ENCODE results near the gene TOX4. TPM values are rescaled to one million over a fixed set of nuclear protein-coding genes. Genes with fewer than 3 reads are reported as not detected.
A peak's percentile ranks its signal among the peaks of the same experiment; 100 is the strongest.

The TOX4 gene
- total RNA-seq, 1 experiment from 2014 or later: 77.4 TPM

- no TSS peak for BruUV-seq (replicated peaks)
- no peaks in the 10 kb centered on the region for H3K27me3 Mint-ChIP-seq (ENCODE audit: unreplicated experiment)
- TF ChIP-seq CTCF (IDR thresholded peaks at IDR 0.05; ENCODE audit: unreplicated experiment): no peak
- intact Hi-C loops (cut with micrococcal nuclease; ENCODE audit: unreplicated experiment): no loop called here
- peaks cover 58% of the 10 kb centered on the region for H3K36me3 Mint-ChIP-seq (ENCODE audit: insufficient read depth, unreplicated experiment)
- H3K27ac Mint-ChIP-seq (ENCODE audit: unreplicated experiment): no peak overlapping the region
- CTCF ChIA-PET: no interaction called here
- no peak for DNase-seq
- no peaks in the 10 kb centered on the region for H3K9me3 Mint-ChIP-seq (ENCODE audit: low read depth, unreplicated experiment)
- no peak overlapping the region for H3K4me3 Mint-ChIP-seq (ENCODE audit: low read depth, unreplicated experiment)
- H3K4me1 Mint-ChIP-seq (ENCODE audit: low read depth, unreplicated experiment): no peaks in the 10 kb centered on the region
These were observed 19.5 kb downstream of the TOX4 start for GRCh38 chr14:21496453-21496852.

GRCh38 chr14:21498540-21499526, 21.8 kb downstream of the TOX4 start:
- peaks cover 48% of the 10 kb centered on the region for H3K36me3 Mint-ChIP-seq (ENCODE audit: insufficient read depth, unreplicated experiment)
- H3K4me1 Mint-ChIP-seq (ENCODE audit: low read depth, unreplicated experiment): no peaks in the 10 kb centered on the region
- CTCF ChIA-PET: interaction anchor here (0.7 to 1.7 kb wide), 3 partner anchors 12 to 251 kb away, joined by 3 to 11 read pairs (median 7); partner anchors contain the start of gene METTL3
- TF ChIP-seq CTCF (IDR thresholded peaks at IDR 0.05; ENCODE audit: unreplicated experiment): peak; percentile 43
- H3K4me3 Mint-ChIP-seq (ENCODE audit: low read depth, unreplicated experiment): no peak overlapping the region
- intact Hi-C loops (cut with micrococcal nuclease; ENCODE audit: unreplicated experiment): loop anchor here (1.0 kb wide), 1 partner anchor 58 kb away; no protein-coding TSS in a partner anchor
- BruUV-seq (replicated peaks): TSS peak; percentile 3
- no peaks in the 10 kb centered on the region for H3K9me3 Mint-ChIP-seq (ENCODE audit: low read depth, unreplicated experiment)
- no peak overlapping the region for H3K27ac Mint-ChIP-seq (ENCODE audit: unreplicated experiment)
- DNase-seq: peak; percentile 40
- H3K27me3 Mint-ChIP-seq (ENCODE audit: unreplicated experiment): no peaks in the 10 kb centered on the region

- no peak for DNase-seq
- H3K4me1 Mint-ChIP-seq (ENCODE audit: low read depth, unreplicated experiment): no peaks in the 10 kb centered on the region
- H3K9me3 Mint-ChIP-seq (ENCODE audit: low read depth, unreplicated experiment): no peaks in the 10 kb centered on the region
- BruUV-seq (replicated peaks): no TSS peak
- intact Hi-C loops (cut with micrococcal nuclease; ENCODE audit: unreplicated experiment): no loop called here
- CTCF ChIA-PET: interaction anchor here (0.5 kb wide), 1 partner anchor 53 kb away, joined by 4 read pairs; no protein-coding TSS in a partner anchor
- peaks cover 41% of the 10 kb centered on the region for H3K36me3 Mint-ChIP-seq (ENCODE audit: insufficient read depth, unreplicated experiment)
- no peak overlapping the region for H3K27ac Mint-ChIP-seq (ENCODE audit: unreplicated experiment)
- H3K27me3 Mint-ChIP-seq (ENCODE audit: unreplicated experiment): no peaks in the 10 kb centered on the region
- no peak overlapping the region for H3K4me3 Mint-ChIP-seq (ENCODE audit: low read depth, unreplicated experiment)
- no peak for TF ChIP-seq CTCF (IDR thresholded peaks at IDR 0.05; ENCODE audit: unreplicated experiment)
These were observed 24.6 kb downstream of the TOX4 start for GRCh38 chr14:21501568-21501967.

GRCh38 chr14:21503376-21503775, 26.4 kb downstream of the TOX4 start:
- Mint-ChIP-seq H3K4me1 (ENCODE audit: low read depth, unreplicated experiment) (peaks cover 1% of the 10 kb centered on the region), H3K9me3 (ENCODE audit: low read depth, unreplicated experiment) (no peaks in the 10 kb centered on the region), H3K27me3 (ENCODE audit: unreplicated experiment) (no peaks in the 10 kb centered on the region), H3K27ac (ENCODE audit: unreplicated experiment) (no peak overlapping the region), H3K4me3 (ENCODE audit: low read depth, unreplicated experiment) (no peak overlapping the region), H3K36me3 (ENCODE audit: insufficient read depth, unreplicated experiment) (peaks cover 36% of the 10 kb centered on the region)
- intact Hi-C loops (cut with micrococcal nuclease; ENCODE audit: unreplicated experiment): no loop called here
- TF ChIP-seq CTCF (IDR thresholded peaks at IDR 0.05; ENCODE audit: unreplicated experiment): no peak
- CTCF ChIA-PET: no interaction called here
- no TSS peak for BruUV-seq (replicated peaks)
- no peak for DNase-seq

Data from Calu3 (cell line).